HG02938 (cell line): Measurements from ENCODE around the gene PMEPA1.

Source experiments
- ATAC-seq: cut with Tn5 transposase; IDR thresholded peaks from one replicate; pipeline ENCODE4 v1.9.1; 2021; ENCODE audit warnings: mild to moderate bottlenecking, moderate library complexity; ENCODE audit not compliant: unreplicated experiment

The PMEPA1 gene

GRCh38 chr20:57679113-57679512, 30.7 kb downstream of the PMEPA1 start:
- ATAC-seq: no peak

DNA sequence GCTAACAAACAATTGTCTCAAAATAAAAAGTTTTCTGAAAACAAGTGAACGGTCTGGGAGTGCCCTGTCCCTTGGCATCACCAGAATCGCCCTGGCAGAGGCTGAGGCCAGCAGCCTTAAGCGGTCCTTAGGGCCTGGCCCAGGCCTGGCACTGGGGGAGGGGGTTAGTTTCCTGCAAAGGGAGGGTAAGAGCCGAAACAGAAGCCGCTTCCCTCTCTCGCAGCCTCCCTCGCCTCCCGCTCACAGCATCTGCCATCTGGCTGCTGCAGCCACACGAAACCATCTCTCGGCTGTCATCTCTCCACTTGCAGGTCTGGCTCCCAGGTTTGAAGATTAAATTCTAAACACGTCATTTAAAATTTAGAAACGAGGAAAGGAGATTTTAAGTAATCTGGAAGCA, 31.5 kb downstream of the PMEPA1 start:
- no peak for ATAC-seq

DNA sequence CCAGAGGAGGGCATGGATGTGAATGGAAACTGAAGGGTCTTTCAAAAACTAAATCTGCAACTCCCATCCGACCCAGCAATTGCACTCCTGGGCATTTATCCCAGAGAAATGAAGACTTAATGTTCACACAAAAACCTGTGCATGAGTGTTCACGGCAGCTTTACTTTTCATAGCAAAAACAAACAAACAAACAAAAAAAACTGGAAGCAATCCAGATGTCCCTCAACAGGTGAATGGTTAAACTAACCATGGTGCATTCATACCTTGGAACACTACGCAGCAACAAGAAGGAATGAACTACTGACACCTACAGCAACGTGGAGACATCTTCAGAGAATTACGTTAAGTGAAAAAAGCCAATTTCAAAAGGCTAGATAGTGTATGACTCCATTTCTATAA, 32.2 kb downstream of the PMEPA1 start:
- ATAC-seq: no peak

DNA sequence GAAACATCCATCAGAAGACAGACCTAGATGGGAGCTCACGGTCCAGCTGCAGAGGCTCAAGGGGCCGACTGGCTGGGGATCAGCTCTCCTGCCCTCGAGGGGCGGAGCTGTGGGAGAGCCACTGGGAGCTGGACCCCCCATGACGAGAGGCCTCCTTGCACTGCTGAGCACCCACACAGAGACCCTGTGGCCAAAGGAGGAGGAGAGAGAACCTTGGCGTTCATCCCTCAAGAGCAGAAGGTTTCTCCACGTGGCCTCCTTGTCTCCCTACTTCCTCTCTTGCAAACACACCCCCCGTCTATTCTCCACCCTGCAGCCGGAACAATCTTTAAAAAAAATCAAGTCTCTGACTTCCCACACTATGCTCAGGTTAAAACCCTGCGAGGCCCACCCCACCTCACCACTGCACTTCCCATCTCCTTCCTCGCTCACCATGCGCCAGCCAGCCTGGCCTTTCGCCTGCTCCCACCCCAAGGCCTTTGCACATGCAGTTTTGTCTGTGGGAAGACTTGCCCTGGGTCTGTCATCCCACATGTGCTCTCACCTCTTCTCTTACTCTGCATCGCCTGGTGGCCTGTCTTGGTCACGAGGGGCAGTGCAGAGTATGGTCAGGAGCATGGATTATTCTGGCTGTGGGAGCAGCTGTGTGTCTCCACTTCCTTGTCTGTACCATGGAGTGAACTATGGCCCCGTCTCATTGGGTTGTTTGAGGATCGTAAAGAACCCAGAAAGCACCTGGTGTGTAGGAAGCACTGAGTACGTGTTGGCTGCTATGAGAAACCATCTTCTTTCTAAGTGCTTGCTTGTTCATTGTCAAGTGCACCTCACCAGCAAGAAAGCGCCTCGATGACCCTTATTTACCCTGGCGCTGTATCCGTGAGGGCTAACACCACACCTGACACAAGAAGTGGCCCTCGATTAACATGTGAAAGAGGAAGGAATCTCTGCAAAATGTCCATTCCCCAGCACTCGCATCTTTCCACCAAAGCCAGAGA, 32.9 kb downstream of the PMEPA1 start:
- no peak for ATAC-seq

DNA sequence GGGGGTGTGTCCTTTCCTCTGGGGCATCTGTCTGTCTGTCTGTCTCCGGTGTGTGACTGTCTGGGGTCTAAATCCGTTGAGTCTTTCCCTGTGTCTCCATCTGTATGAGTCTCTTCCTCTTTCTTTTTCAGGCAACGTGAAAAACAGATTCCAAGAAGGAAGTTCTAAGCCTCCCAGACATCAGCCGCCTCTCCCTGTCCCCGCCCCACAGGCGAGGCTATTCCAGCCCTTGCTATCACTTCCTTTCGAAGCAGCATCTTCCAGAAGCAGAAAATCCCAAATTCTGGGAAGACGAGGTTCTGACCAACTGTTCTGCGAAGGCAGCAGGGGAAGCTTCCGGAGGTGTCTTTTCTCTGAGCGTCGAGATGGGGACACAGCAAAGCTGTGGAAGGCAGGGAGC, 34.0 kb downstream of the PMEPA1 start:
- ATAC-seq: no peak

DNA sequence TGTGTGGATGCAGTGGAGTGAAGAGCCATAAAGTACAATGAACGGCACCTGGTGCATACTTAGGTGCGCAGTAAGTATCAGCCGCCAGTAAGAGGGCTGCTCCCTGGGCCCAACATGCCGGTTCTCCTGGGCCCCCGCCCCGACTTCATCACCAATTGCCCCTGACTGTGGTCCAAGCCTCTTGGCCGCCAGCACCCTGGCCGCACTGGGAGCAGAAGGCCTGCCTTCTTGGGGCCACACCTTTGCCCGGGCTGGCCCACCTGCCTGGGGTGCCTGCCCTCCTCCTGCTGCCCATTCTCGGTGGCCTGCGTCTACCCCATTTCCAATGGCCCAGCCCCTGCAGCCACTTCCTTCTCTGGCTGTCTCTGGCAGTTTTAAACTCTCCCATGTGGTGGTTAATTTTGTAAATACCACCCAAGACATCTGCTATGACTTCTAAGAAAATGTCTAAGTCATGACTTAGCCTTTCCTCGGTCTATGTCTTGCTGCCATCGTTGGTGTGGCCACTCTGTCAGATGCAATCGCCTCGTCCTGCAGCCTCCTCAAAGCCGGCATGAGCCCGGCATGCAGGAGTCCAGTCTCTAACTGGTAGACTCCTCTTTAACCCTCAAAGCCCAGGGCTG, 36.8 kb downstream of the PMEPA1 start:
- no peak for ATAC-seq

GRCh38 chr20:57672164-57672563, 37.7 kb downstream of the PMEPA1 start:
- ATAC-seq: no peak

DNA sequence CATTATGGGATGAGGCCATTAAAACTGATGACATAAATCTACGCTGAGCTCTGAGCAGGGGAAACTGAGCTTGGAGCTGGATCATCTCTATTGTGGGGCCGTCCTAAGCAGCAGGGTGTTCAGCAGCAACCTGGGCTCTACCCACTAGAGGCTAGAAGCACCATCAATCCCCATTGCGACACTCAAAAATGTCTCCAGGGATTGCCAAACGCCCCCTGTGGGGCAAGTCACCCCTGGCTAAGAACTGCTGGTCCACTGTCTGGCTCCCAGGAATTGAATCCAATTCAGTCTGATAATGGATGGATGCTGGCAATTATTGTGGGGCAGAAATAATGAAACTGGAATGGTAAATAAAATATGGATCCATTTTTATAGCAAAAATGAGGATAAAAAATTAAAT, 38.2 kb downstream of the PMEPA1 start:
- ATAC-seq: no peak

DNA sequence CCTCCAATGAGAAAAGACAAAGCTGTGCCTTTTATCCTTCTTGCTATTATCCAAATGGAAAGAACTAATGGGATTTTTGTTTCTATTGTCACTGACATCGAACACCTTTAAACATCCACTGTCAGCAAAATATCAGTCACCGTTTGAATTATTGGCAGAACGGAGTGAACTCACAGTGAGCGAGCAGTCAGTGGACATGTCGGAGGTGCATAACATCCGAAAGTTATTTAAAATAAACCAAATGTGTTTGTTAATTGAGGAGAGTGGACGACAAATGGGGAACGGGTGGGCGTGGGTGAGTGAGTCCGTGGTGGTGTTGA, 38.8 kb downstream of the PMEPA1 start:
- ATAC-seq: no peak

- ATAC-seq: no peak
Measured at GRCh38 chr20:57670288-57671071, 39.3 kb downstream of the PMEPA1 start.

- no peak for ATAC-seq
Measured at GRCh38 chr20:57669632-57670031, 40.2 kb downstream of the PMEPA1 start.

GRCh38 chr20:57667924-57668782, 41.7 kb downstream of the PMEPA1 start:
- ATAC-seq: no peak

DNA sequence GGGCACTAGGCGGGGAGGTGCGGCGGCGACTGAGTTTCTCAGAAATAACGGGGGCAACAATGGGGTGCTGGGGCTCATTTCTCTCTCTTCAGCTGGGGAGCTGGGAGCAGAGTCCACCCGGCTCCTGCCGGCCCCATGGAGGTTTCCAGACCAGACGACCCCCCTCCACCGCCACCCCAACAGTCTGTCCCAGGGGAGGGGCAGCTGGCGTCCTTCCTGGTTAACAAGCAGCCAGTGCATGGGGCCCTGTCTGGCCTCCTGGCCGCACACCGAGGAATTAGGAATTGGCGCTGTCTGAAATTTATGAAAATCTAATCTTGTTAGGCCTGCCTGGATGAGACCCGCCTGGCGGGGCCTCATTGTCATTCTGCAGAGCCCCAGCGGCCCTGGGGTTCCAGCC, 42.4 kb downstream of the PMEPA1 start:
- no peak for ATAC-seq

GRCh38 chr20:57666834-57667157, 43.0 kb downstream of the PMEPA1 start:
- no peak for ATAC-seq

- no peak for ATAC-seq
Measured at GRCh38 chr20:57666106-57666833, 43.5 kb downstream of the PMEPA1 start.

GRCh38 chr20:57665589-57665971, 44.2 kb downstream of the PMEPA1 start:
- ATAC-seq: no peak

DNA sequence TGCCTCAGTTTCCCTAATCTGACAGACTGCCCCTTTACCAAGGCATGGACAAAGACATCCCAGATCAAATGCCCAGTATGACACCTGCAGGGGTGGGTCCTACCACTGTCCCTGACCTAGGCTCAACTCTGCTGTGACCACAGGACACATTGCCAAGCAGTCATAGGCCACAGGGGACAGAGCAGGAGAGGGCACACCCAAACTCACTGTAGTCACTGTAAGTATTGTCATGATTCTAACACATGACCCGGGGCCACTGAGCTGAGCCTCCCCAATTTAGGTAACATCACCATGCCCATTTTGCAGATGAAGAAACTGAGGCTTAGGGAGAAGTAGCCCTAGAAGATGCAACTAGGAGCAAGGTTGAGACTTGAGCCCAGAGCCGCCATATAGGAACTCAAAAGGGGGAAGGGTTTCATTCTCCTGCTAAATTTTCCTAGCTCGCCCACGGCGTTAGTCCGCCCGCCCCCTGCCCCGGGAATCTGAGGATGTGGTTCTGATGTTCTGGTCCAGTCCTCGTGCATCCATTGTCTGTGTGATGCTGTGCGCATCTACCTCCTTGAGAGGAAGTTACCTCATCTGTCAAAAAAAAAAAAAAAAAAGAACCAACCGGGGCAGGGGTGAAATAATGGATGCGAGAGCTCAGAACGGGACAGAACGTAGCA, 44.8 kb downstream of the PMEPA1 start:
- no peak for ATAC-seq

GRCh38 chr20:57664476-57664875, 45.3 kb downstream of the PMEPA1 start:
- no peak for ATAC-seq

- no peak for ATAC-seq
Measured at GRCh38 chr20:57663681-57664451, 45.9 kb downstream of the PMEPA1 start.
